22Rv1 (cell line): Measurements from ENCODE around the gene MMP15.

Source experiments
- ZFX ChIP-seq: fragments of 450-650 bp; IDR thresholded peaks from 2 replicates; pipeline ENCODE4 v1.6.1; 2017; ENCODE audit warnings: antibody characterized with exemption, borderline replicate concordance
- TF ChIP-seq, protein P1 (sequence below): fragments of 450-650 bp; IDR thresholded peaks from 2 replicates; pipeline ENCODE4 v1.5.1; 2017; ENCODE audit warnings: mild to moderate bottlenecking

DNA sequence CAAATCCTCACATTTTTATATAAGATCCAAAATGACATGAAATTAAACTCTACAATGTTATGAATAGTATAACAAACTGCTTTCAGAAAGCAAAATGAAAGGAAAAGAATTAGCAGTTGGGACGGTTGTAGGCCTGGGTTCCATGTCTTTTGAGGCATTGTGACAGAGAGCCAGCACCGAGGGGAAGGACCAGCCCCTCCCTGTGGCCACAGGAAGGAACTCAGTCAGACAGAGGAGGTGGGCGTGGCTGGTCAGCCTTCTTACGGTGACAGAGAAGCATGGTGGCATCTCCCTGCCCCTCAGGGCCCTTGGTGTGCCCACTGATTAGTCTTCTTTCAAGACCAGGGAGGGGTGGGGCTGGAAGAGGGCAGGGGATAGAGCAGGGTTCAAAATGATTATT is 30.8 kb upstream of the MMP15 start:
- TF ChIP-seq, protein P1, sequence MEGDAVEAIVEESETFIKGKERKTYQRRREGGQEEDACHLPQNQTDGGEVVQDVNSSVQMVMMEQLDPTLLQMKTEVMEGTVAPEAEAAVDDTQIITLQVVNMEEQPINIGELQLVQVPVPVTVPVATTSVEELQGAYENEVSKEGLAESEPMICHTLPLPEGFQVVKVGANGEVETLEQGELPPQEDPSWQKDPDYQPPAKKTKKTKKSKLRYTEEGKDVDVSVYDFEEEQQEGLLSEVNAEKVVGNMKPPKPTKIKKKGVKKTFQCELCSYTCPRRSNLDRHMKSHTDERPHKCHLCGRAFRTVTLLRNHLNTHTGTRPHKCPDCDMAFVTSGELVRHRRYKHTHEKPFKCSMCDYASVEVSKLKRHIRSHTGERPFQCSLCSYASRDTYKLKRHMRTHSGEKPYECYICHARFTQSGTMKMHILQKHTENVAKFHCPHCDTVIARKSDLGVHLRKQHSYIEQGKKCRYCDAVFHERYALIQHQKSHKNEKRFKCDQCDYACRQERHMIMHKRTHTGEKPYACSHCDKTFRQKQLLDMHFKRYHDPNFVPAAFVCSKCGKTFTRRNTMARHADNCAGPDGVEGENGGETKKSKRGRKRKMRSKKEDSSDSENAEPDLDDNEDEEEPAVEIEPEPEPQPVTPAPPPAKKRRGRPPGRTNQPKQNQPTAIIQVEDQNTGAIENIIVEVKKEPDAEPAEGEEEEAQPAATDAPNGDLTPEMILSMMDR, result peak; percentile 71
- TF ChIP-seq ZFX, result no peak
